Erythroblast (primary cell): ENCODE data around the gene LRBA.

Source experiments
- GATA1 ChIP-seq: IDR thresholded peaks from 2 replicates; pipeline ENCODE4 v1.6.1; 2011; ENCODE audit warnings: low read depth, mild to moderate bottlenecking, control low read depth, low read length, moderate library complexity
- POLR2A ChIP-seq: IDR thresholded peaks from 2 replicates; pipeline ENCODE4 v1.6.1; 2011; ENCODE audit warnings: mild to moderate bottlenecking, low read length

DNA sequence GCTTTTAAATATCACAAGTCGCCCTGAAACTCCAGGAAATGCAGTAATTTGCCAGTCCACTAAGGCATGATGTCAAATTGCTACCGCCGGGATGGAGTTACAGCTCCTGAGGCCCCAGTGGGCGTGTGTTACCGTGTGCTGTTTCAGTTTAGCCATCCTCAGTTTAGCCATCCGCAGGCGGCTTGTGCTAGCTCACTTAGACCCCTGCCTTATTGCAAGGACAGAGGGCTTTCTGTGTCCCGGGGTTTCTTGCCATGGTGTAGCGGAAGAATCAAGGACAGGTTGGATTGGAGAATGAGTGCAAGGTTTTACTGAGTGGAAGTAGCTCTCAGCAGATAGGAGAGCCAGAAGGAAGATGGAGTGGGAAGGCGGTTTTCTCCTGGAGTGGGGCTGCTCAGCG, 33.8 kb upstream of the LRBA start:
- TF ChIP-seq POLR2A (no peak), GATA1 (no peak)
